COLO829 (cell line): ENCODE results near the gene B4GALNT1.
"Not testable (repeated sequence)": the region's sequence is repeated elsewhere in the genome, so short reads cannot be mapped to it uniquely, and the experiment has no call there.

Source experiments
- DNase-seq: peaks from one replicate; pipeline ENCODE4 v3.0.0; 2012; ENCODE audit warnings: low spot score

Gene B4GALNT1

GRCh38 chr12:57637364-57637763, 4.4 kb upstream of the B4GALNT1 start:
- no peak for DNase-seq

DNA sequence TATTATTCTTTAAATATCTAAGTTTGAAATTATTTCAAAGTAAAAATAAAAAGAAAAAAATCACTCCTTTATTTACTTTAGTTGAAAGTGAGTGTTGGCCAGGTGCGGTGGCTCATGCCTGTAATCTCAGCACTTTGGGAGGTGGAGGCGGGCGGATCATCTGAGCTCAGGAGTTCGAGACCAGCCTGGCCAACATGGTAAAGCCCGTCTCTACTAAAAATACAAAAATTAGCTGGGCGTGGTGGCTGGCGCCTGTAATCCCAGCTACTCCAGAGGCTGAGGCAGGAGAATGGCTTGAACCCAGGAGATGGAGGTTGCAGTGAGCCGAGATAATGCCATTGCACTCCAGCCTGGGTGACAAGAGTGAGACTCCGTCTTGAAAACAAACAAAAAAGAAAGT, 3.7 kb upstream of the B4GALNT1 start:
- not testable (repeated sequence) for DNase-seq

GRCh38 chr12:57632073-57632957, 686 bp downstream of the B4GALNT1 start:
- no peak for DNase-seq

- DNase-seq = no peak
These were observed 1.4 kb downstream of the B4GALNT1 start for GRCh38 chr12:57631566-57632072.

DNA sequence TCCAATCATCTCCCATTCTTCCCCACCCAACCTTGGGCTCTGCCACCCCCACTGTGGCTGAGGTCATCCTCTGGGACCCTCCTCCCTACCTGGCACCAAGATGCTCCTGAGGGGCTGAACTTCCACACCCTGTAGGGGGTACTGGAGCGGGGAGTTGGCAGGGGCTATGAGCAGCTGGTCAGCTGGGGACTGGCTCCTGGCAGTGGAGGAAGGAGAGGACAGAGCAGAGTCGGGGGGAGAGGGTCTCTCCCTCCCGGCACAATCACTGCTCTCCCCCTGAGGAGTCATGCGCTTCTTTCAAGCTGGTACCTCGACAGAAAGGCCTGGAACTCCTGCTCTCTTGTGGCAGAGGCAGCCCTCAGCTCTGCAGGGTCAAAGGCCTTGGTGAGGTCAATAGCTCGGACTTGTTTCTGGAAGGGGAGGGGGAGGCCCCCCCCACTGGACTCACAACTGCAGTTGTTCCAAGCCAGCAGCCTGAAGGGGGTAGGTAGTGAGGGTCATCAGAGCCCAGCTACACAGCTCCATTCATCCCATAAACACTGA, 2.0 kb downstream of the B4GALNT1 start:
- DNase-seq = no peak

- no peak for DNase-seq
These were observed 3.0 kb downstream of the B4GALNT1 start for GRCh38 chr12:57629897-57630471.

GRCh38 chr12:57628280-57629191, 4.5 kb downstream of the B4GALNT1 start:
- DNase-seq = no peak

DNA sequence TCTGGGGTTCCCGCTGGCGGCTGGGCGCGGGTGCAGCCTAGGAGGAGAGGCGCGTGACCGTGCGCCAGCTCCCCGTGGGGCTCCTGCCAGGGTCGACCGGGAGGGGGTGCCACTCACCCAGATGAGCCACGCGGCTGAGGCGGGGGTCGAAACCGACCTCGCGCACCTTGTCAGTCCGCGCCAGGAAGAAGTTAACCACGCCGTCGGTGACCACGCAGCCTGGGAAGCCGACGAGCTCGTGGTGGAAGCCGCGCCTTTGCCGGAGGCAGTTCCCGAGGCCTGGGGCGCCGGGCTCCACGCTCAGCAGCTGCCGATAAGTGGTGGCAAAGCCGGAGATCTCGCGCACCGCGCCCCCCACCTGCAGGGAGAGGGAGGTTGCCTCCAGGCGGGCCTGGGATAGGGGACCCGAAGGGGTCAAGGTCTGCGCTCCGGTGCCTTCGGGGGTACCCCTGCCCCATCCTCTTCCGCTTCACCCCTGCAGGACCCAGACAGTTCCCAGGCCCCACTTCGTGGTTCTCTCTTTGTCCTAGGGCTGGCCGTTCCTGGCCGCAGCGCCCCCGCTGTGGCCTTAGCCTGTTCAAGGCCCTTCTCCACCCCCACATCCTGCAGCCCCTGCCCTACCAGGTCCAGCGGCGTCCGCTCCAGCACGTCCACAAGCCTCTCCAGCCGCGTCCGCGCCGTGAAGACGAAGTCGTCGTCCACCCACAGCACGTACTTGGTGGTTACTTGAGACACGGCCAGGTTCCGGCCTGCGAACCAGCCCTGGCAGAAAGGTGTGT, 5.3 kb downstream of the B4GALNT1 start:
- DNase-seq = no peak

- DNase-seq = no peak
These were observed 6.0 kb downstream of the B4GALNT1 start for GRCh38 chr12:57626921-57627445.

DNA sequence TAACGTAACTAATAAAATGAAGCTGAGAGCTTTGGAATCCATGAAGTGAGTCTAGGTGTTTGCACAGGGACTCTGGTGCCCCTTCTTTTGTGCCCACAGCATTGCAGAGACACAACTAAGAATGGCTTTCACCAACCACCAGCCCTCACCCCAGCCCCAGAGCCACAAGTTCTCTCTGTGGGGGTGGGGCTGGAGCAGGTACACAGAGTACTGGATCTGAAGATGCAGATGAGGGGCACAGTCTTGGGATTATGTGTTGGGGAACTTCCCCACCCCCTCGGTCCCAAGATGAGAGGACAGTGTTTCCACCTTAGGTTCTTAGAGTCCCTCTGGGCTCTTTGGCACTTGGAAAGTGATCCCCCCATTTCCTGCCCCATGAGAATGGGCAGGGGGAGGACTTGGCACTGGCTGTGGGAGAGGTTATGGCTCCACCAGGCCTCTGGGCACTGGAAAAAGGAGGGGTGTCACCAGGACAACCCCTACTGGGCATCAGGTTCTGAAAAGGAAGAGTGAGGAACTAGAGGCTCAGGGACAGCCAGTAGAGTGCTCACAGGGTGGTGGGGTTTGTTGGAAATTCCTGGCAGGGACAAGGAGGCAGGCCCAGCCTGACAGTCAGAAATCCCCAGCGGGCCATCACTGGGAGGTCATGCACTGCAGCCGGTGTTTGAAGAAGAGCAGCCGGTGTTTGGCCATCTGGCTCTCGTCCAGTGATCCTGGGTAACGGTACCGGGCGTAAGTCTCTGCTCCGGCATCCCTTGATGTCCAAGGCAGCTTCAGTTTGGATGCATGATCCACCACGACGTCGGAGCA, 6.7 kb downstream of the B4GALNT1 start:
- DNase-seq = no peak

DNA sequence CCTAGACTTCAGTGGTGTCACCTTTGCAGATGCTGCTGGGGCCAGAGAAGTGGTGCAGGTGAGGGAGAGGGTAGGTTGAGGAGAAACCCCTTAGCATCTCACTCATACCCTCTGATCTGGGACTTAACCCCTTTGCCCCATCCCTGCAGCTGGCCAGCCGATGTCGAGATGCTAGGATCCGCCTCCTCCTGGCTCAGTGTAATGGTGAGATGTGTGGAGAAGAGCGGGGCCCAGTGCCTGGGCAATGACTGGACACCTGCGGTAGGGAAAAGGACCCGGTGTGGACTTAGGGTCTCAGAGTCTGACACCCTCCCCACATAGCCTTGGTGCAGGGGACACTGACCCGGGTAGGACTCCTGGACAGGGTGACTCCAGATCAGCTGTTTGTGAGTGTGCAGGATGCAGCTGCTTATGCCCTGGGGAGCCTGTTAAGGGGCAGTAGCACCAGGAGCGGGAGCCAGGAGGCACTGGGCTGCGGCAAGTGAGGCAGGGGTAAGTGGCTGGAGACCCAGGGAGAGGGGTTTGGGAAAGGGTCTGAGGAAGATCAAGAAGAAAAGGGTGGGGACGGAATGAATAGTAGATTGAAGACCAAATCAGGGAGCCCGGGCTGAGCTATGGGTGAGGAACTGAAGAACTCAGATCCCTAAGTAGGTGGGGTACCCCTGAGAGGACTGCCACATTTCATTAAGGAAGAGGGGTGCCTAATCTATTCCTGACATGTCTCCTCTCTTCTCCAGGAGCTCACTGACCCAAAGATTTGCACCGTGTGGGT, 7.6 kb downstream of the B4GALNT1 start:
- no peak for DNase-seq

DNA sequence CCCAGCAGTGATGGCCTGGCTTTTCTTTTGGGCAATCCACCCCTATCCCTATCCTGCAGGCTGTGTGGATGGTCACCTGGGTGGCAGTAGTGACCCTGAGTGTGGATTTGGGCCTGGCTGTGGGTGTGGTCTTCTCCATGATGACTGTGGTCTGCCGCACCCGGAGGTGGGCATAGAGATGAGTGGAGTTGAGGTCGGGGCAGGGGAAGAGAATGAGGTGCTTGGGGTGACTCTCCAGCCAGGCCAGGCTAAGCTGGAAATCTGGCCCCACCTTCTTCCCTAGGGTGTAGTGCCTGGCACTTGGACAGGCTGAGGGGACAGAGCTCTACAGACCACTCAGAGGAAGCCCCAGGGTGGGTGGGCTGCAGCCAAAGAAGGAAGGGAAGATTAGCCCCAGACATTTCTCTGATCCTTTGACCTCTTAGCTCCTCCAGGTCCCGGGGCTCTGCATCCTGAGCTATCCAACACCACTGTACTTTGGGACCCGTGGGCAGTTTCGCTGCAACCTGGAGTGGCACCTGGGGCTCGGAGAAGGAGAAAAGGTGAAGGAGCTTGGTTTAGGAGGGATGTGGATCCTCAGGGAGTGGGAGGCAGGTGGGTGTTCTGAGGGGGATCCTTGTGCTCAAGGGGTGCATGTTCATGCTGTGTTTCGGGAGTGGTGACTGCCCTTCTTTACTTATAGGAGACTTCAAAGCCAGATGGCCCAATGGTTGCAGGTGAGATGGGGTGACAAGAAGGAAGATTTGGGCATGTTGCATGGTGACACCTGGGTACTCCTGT, 8.4 kb downstream of the B4GALNT1 start:
- DNase-seq = no peak

- no peak for DNase-seq
These were observed 9.1 kb downstream of the B4GALNT1 start for GRCh38 chr12:57623811-57624390.

DNA sequence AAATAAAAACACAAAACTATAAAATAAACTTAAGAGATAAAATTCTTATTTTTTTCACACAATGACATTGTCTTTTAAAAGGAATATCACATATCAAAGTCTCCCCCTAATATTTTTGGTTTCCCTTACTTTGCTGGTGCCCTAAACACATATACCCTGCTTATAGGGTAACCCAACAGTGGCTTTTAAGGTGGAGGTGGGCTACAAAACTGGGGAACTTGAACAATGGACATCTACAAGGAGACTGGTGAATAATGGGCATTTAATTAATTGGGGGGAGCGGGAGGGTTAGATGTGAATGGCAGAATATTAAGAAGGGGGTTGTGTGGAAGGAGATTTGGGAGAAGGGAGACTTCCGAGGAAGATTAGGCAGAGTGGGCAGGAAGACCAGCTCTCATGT, 9.6 kb downstream of the B4GALNT1 start:
- DNase-seq = no peak

- no peak for DNase-seq
These were observed 10.4 kb downstream of the B4GALNT1 start for GRCh38 chr12:57622293-57623245.

DNA sequence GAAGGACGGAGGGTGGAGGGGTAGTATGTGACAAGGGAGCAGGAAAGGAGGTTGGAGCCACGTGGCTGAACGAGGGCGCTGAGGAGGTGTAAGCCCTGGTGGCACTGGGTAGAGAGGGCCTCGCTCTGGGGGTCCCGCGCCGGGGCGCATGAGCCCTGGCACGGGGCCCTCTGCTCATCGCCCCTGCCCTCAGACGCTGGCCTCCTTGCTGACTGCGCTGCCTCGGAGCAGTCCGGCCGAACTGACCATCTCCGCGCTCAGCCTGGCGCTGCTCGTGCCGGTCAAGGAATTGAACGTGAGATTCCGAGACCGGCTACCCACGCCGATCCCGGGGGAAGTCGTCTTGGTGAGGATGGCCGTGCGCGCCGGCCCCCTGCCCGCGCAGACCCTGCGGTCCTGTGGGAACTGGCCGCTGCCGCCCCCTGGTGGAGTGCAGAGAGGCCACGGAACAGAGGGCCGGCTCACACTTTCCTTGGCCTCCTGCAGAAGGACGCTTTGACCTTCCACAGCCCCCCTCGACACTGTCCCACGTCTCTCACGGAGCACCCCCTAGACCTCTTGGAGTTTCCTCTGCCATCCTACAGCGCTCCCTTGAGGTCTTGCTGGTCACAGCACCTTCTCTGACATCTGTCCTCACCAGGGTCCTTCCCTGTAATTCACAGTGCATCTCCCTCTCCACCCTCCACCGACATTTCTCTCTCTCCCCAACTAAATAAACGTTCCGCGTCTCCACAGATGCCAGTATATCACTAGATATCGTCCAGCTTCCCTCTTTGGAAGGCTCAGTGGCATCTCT, 11.3 kb downstream of the B4GALNT1 start:
- DNase-seq = no peak
